Inferior parietal cortex (tissue), 1 donor: Measurements from ENCODE around the gene ZNF182.
"Not testable (repeated sequence)": the region's sequence is repeated elsewhere in the genome, so short reads cannot be mapped to it uniquely, and the experiment has no call there.

Experiments used
- DNase-seq: peaks from one replicate; pipeline ENCODE4 v3.0.0-alpha.2; 2016; ENCODE audit errors: extremely low spot score

Gene ZNF182

DNA sequence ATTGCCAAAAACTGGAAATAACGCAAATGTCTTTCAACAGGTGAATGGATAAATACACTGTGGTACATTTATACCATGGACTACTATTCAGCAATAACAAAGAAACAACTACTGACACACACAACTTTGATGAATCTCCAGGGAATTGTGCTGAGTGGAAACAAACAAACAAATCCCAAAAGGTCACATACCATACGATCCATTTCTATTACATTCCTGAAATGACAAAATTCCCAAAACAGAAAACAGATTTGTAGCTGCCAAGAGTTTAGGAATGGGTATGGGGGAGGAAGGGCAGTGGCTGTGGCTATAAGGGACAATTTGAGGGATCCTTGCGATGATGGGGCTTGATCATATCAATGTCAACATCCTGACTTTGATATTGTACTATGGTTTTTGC is 2.5 kb downstream of the ZNF182 start:
- no peak for DNase-seq

DNA sequence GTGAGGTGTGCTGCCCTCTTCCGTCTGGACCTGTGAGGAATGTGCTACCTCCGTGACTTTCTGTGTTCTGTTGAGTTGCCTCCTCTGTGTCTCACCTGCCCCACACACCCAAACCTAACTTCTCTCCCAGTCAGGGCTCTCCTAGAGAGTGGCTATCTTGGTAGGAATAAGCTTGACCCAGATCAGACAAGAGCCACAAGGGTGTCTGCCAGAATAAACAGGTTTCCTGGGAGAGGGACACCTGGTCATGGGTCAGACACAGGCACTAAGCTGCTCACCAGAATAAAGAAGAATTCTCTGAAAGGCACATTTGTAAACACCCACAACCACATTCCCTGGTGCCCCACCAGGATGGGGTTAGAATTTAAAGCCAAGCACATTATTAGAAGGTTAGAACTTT is 11.1 kb downstream of the ZNF182 start:
- DNase-seq = no peak

DNA sequence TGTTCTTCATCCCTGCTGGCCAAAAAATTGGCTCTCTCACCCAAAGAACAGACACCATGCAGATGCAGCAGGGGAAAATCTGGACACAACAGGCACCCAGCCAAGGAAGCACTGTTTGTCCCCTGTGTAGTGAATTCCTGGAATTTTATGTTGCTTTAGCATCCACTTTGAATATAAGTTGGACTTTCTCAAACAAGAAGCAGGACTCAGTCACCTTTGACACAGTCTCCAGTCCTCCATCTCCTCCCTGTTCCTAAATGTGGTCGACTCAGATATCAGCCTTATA is 11.8 kb downstream of the ZNF182 start:
- DNase-seq = no peak

DNA sequence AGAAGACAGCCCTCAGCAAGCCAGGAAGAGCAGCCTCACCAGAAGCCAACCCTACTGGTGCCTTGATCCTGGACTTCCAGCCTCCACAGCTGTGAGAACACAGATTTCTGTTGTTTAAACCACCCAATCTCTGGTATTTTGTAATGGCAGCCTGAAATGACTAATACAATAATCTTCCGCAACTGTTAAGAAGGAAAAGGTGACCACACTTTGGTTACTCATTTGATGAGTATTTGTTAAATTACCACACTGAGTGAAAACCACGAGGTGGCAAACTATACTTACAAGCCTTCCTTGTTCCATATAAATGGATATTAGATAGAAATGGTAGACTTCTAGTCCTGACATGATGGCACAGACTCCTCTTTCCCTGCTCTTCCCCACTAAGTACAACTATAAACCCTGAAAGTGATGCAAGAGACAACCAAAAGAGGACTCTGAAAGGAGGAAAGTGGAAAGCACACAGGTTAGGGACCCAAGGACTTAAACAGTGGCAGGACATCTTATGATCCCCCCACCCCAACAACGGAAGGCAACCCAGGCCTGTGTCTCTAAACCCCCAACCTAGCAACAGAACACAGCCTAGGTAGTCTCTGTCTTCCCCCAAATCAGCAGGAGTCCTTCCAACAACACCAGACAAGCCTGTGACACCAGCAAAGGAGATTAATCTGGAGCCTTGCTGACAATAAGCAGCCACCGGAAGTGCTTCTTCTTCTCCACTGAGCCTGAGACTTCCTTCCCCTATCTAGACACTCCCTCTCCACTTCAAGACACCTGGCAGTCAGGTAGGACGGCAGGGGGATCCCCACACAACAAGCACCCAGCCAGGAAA is 12.3 kb downstream of the ZNF182 start:
- DNase-seq = no peak

DNA sequence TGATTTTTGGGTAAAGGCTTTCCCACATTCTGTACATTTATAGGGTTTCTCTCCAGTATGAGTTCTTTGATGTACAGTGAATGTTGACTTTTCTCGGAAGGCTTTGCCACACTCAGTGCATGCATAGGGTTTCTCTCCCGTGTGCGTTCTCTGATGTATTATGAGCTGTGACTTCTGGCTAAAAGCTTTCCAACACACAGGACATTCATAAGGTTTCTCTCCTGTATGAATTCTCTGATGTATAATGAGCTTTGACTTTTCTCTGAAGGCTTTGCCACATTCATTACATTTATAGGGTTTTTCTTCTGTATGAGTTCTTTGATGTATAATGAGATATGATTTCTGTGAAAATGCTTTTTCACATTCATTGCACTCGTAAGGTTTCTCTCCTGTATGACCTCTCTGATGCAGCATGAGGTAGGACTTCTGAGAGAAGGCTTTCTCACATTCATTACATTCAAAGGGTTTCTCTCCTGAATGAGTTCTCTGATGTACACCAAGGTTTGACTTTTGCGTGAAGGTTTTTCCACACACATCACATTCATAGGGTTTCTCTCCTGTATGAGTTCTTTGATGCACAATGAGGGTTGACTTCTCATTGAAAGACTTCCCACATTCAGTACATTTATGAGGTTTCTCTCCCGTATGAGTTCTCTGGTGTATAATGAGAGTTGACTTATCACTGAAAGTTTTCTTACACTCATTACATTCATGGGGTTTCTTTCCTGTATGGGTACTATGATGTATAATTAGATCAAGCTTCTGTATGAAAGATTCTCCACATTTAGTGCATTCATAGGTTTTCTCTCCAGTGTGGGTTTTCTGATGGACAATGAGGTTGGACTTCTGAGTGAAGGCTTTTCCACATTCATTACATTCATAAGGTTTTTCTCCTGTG is 27.3 kb downstream of the ZNF182 start:
- DNase-seq = no peak

DNA sequence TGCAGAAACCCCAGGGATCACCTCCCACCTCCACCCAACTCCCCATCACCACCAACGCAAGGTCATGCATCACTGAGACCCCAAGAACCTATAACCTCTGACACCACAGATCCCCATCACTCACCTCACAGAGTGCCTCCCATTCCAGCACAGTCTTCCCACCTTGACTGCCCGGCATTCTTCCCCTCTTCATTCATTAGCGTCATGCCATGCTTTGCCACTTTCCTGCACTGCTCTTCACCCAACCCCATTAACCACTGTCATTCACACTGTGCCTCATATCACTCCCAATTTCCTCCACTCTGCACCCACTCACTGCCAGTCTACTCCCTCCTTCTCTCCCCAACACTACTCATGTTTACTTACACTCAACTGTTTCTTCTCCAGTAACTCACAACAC is 30.6 kb downstream of the ZNF182 start:
- no peak for DNase-seq

DNA sequence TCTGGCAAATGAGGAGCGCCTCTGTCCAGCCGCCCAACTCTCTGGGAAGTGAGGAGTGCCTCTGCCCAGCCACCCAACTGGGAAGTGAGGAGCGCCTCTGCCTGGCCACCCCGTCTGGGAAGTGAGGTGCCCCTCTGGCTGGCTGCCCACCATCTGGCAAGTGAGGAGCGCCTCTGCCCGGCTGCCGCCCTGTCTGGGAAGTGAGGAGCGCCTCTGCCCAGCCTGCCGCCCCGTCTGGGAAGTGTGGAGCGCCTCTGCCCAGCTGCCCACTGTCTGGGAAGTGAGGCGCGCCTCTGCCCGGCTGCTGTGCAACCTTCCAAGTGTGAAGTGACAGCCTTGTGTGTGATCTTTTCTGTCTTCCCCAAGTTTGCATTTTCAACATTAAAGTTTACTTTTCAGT is 38.3 kb downstream of the ZNF182 start:
- not testable (repeated sequence) for DNase-seq

DNA sequence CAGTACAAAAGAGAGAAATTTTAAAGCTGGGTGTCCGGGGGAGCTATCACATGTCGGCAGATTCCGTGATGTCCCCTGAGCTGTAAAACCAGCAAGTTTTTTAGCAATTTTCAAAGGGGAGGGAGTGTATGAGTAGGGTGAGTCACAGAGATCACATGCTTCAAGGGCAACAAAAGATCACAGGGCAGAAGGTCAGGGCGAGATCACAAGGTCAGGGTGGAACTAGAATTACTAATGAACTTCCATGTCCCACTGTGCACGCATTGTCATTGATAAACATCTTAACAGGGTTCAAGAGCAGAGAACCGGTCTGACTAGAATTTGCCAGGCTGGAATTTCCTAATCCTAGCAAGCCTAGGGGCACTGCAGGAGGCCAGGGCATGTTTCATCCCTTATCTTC is 42.0 kb downstream of the ZNF182 start:
- DNase-seq = not testable (repeated sequence)

DNA sequence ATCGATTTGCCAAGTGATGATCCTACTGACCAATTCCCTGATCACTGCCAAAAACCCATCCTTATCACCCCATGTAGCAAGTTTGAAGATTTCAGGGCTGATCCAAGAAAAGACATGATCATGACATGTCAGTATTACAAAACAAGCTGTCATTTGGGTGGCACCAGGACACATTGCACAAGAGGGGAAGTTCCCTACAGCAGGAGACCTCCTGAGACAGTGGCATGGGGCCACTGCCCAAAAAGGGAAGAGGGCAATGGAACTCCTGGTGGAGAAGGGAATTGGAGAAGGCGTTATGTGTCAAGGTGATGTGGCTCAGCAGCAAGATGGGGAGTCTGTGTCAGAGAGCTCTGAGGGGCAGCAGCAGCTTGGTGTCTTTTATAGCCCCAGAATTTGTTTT is 43.4 kb downstream of the ZNF182 start:
- no peak for DNase-seq

DNA sequence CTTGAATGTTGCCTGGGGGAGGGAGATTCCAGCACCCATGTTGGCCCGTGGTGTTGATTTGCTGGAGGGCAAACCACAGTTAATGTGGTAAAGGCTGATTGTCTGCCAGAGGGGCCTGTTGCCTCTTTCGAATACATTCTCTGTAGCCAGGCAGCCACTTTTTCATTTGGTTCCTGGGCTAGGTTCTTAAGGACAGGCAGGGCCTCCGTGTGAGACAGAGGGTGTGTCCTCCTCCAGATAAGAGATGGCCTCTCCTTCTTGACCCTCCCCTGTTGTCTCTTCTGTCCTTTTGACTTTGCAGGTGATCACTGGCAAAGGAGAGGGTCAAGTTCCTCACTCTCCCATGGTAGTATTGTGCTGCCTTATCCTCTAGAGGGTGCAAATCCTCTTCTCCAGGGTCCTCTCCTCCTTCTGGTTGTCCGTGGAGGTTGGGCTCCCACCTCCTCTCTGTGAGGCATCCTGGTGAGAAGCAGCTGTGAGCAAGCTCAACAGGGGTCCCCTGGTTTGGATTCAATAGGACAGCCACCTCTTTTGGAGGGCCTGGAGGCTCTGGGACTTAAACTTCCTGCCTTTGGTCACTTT is 44.9 kb downstream of the ZNF182 start:
- peak; percentile 1 for DNase-seq

DNA sequence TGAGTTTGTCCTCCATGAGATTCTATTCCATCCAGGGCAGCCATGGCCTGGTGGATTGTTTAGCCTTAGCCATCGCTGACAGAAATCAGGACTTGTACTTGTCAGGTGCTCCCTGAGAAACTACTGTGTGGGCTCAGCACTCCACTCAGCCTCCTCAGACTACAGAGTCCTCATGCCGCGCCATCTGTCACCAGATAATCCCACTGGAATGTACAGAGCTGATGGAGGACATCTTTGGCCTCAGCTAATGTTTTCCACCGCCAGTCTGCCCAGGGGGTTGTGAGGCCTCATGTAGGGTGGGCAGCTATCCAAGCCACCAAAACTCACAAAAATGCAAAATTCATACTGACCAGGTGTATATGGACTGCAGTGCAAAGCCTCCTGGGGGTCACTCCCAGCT is 45.6 kb downstream of the ZNF182 start:
- DNase-seq = not testable (repeated sequence)

DNA sequence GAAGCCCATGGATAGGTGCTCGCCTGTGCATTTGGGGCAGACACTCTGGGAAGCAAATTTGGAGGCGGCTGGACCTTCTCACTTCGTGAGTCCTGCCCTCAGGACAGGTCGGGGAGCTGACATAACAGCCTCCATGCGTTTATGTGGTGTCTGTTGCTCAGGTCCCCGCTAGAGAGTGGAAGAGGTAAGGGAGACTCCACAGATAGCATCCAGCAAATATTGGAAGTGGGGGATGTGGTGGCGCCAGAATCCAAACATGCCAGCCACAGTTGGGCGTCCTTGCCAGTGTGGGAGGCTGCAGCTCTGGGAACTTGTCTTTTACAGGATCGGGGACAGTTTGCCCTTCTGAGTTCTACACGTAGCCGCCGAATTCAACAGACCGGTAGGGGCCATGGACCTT is 47.8 kb downstream of the ZNF182 start:
- DNase-seq = no peak

DNA sequence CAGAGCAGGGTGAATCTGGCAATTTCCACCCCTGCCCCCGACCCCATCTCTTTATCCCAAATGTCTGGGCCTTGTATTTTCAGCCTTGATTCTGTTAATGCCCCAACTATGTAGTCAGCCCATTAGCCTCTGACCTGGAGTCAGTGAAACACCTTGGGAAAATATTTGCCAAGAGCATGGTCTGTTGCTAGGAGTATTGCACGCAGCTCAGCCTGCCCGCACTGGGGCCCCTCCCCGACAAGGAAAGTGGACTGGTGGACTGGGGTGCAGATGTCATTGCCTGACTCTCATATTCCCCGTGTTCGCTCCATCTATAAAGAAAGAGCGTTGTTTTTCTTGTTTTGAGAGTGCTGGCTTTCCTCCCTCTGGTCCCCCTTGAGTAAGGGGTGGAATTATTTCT is 48.5 kb downstream of the ZNF182 start:
- DNase-seq = not testable (repeated sequence)

DNA sequence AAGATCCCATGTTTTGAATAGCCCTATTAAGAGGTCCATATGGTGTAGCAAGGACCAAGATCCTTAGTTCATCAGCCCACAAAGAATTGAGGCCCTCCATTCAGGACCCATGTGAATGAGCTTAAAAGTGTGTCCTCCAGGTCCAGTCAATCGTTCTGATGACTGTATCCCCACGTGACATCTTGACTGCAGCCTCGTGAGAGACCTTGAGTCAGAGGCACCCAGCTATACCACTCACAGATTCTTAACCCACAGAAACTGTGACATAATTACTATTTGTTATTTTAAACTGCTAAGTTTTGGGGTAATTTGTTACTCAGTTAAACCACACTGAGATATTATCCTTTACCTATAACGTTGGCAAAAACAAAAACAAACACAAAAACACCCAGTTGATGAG is 62.4 kb downstream of the ZNF182 start:
- no peak for DNase-seq

DNA sequence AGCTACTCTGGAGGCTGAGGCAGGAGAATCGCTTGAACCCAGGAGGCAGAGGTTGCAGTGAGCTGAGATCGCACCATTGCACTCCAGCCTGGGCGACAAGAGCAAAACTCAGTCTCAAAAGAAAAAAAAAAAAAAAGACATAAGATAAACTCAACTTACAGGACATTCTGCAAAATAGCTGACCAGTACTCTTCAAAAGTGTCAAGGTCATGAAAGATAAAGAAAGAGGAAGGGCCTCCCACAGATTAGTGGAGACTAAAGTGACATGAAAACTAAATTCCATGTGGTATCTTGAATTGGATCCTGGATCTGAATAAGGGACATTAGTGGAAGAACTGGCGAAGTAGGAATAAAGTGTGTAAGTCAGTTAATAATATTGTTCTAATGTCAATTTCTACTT is 63.3 kb downstream of the ZNF182 start:
- no peak for DNase-seq

DNA sequence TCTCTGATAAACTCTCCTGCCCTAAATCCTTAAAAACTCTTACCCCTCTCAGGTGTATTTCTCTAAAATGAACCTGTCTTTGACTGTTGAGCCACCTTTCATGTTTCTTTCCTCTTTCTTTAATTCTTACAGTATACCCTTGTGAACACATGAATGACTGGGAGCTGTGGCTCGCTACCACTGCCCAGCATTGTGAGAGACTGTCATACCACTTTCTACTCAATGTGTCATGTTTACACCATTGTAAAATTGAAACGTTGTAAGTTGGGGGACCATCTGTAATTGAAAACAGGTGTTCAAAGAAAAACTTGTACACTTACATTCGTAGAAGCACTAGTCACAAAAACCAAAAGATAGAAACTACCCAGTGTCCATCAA is 66.9 kb downstream of the ZNF182 start:
- DNase-seq = no peak

DNA sequence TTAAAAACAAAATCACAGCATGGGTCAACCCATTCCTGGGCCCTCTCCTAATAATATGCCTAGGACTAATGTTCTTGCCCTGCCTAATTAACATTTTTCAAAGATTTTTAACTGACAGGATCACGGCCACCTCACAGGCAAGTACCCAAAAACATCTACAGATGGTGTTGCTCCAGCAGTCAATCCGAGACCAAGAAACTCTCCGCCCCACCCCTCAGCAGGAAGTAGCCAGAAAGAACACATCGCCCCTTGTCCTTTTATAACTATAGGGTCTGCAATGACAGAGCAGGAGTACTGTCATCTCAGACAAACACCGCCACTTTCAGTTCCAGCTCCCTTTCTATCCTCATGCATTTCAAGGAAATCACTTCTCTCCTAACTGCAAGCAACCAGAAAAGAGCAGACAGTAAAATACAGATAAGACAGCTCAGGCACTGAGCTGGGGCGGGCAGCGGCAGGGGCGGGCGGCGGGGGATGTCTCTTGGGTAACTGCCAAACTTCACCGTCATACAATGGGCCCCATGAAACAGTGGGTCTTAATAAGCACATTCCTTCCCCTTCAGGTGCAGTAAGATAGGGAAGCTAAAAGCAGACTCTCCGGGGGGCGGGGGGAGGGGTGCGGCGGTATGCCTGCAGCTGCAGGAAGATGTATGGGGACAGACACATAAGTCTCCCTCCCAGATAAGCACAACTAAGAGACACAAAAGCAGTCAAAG is 67.4 kb downstream of the ZNF182 start:
- peak; percentile 1 for DNase-seq

DNA sequence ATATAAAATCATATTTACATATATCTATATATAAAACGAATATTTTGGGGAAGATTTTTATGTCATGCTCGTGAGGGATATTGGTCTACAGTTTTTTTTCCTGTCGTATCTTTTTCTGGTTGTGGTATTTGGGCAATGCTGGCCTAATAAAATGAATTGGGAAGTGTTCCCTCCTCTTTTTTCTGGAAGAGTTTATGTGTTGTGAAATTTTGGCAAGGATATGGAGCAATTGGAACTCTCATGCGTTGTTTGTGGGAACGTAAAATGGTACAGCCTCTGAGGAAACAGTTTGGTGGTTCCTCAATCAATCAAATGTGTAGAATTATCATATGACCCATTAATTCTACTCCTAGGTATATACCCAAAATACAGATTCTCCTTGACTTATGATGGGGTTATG is 69.8 kb downstream of the ZNF182 start:
- DNase-seq = no peak

DNA sequence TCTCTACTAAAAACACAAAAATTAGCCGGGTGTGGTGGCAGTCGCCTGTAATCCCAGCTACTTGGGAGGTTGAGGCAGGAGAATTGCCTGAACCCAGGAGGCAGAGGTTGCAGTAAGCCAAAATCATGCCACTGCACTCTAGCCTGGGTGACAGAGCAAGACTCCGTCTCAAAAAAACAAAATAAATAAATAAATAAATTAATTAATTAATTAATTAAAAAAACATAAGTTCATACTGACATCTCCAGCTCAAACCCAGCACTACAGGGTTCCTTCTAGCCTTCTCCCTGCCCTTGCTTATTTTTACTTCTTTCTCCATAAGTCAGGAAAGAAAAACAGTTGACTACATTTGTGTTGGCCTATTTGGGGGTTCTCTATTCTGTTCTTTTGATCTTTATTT is 71.8 kb downstream of the ZNF182 start:
- not testable (repeated sequence) for DNase-seq

DNA sequence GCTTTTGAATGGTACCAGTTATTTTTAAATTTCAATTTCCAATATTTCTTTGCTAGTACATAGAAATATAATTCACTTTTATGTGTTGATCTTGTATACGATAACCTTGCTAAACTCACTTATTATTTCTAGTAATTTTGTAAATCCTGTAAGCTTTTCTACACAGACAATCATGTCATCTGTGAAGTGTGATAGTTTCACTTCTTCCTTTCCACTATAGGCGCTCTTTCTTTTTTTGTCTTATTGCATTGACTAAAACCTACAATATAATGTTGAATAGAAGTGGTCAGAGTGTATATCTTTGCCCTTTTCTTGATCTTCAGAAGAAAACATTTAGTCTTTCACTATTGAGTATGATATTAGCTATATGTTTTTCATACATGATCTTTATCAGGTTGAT is 76.6 kb downstream of the ZNF182 start:
- DNase-seq = no peak
